Measurements from ENCODE around the gene MNT. TPM values are rescaled to one million over a fixed set of nuclear protein-coding genes. Genes with fewer than 3 reads are reported as not detected.

The MNT gene
- total RNA-seq, 1 experiment from 2014 or later = 24.4 TPM

DNA sequence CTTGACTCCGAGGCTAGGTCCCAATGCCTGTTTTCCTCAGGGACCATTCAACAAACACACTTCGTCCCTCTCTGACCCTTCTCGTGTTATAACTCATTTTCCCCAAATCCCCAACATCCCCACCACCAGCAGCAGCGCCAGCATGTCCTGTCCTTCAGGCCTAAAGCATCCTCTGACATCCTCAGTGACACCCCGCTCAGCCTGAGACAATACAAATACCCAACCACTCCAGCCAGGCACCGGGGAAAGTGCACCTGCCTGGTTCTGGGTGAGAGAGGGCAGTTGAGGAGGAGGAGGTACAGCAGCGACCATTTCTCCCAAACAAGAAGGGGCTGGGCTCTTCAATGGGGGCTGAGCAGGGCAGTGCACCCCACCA is 4.7 kb downstream of the MNT start:
- Mint-ChIP-seq H3K27me3 (ENCODE audit: insufficient read depth, unreplicated experiment) (no peaks in the 10 kb centered on the region), H3K4me1 (ENCODE audit: low read depth, unreplicated experiment) (peaks cover 29% of the 10 kb centered on the region), H3K27ac (ENCODE audit: unreplicated experiment) (peak overlapping the region; percentile 93), H3K9me3 (ENCODE audit: unreplicated experiment) (no peaks in the 10 kb centered on the region), H3K4me3 (ENCODE audit: unreplicated experiment) (peak overlapping the region; percentile 86), H3K36me3 (ENCODE audit: insufficient read depth, unreplicated experiment) (peaks cover 67% of the 10 kb centered on the region)
- Histone ChIP-seq H3K36me3 (ENCODE audit: control insufficient read depth, insufficient read depth, low read length) (no peaks in the 10 kb centered on the region), H3K4me1 (peaks cover 41% of the 10 kb centered on the region), H3K27me3 (replicated peaks; ENCODE audit: control insufficient read depth, insufficient read depth, low read length) (no peaks in the 10 kb centered on the region), H3K9me3 (no peaks in the 10 kb centered on the region), H3K4me3 (ENCODE audit: low read depth, low read length) (peak overlapping the region; percentile 31)
- ChIA-PET POLR2A (no interaction called here), CTCF (interaction anchor here (1.7 kb wide), 2 partner anchors 13 to 20 kb away, joined by 6 to 12 read pairs; no protein-coding TSS in a partner anchor)
- no TSS peak for BruUV-seq (replicated peaks)
- TF ChIP-seq, protein P1, sequence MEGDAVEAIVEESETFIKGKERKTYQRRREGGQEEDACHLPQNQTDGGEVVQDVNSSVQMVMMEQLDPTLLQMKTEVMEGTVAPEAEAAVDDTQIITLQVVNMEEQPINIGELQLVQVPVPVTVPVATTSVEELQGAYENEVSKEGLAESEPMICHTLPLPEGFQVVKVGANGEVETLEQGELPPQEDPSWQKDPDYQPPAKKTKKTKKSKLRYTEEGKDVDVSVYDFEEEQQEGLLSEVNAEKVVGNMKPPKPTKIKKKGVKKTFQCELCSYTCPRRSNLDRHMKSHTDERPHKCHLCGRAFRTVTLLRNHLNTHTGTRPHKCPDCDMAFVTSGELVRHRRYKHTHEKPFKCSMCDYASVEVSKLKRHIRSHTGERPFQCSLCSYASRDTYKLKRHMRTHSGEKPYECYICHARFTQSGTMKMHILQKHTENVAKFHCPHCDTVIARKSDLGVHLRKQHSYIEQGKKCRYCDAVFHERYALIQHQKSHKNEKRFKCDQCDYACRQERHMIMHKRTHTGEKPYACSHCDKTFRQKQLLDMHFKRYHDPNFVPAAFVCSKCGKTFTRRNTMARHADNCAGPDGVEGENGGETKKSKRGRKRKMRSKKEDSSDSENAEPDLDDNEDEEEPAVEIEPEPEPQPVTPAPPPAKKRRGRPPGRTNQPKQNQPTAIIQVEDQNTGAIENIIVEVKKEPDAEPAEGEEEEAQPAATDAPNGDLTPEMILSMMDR (IDR thresholded peaks at IDR 0.05; ENCODE audit: insufficient read depth in 1 of 2, low read depth in 1 of 2, low read length in 1 of 2, severe bottlenecking in 1 of 2, unreplicated experiment in 1 of 2) = no peak
- DNase-seq = no peak
- intact Hi-C loops (cut with micrococcal nuclease; ENCODE audit: unreplicated experiment) = no loop called here

DNA sequence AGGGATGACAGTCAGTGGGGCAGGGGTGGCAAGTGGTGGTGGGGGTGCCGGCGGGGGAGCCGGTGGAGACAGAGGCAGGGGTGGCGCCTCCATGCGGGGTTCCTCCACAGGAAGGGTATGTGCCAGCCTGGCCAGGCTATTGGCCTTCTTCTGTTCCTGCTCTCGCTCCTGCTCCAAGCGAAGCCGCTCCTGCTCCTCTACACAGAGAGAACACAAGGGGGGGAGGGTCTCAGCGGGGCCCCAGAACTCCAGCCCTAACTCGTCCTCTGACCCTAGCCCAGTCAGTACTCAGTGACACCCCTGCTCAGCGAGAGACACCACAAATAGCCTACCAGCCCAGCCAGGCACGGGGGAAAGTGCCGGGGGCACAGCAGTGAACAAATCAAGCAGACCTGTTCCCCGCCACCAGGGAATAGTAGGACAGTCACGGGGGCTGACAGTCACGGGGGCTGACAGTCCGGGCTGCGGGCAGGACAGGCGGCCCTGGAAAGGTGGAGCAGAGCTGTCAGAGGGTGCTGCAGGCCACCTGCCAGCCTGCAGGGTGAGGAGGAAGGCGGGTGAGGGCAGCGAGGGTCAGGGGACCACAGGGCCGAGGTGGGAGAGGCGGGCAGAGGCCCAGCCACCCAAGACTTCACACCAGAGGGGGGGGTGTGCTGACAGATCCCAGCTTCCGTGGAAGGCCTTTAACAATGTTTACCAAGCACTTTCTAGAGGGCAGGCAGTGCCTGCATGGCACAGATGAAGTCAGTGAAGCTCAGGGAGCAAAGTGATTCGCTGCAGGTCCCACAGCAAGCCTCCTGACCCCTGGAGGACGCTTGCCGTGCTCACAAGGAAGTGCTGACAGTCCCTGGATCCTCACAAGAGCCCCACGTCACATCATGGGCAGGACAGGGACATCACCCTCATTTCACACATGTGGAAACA is 5.3 kb downstream of the MNT start:
- Histone ChIP-seq H3K4me3 (ENCODE audit: low read depth, low read length) (no peak overlapping the region), H3K27me3 (replicated peaks; ENCODE audit: control insufficient read depth, insufficient read depth, low read length) (no peaks in the 10 kb centered on the region), H3K9me3 (no peaks in the 10 kb centered on the region), H3K4me1 (peaks cover 41% of the 10 kb centered on the region), H3K36me3 (ENCODE audit: control insufficient read depth, insufficient read depth, low read length) (no peaks in the 10 kb centered on the region)
- ChIA-PET CTCF (interaction anchor here (1.7 to 4.6 kb wide), 3 partner anchors 13 to 21 kb away, joined by 6 to 53 read pairs (median 12); no protein-coding TSS in a partner anchor), POLR2A (no interaction called here)
- TF ChIP-seq, protein P1 (IDR thresholded peaks at IDR 0.05; ENCODE audit: insufficient read depth in 1 of 2, low read depth in 1 of 2, low read length in 1 of 2, severe bottlenecking in 1 of 2, unreplicated experiment in 1 of 2) = peak in 1 of 2 experiments; percentile 4
- Mint-ChIP-seq H3K36me3 (ENCODE audit: insufficient read depth, unreplicated experiment) (peaks cover 60% of the 10 kb centered on the region), H3K27ac (ENCODE audit: unreplicated experiment) (peak overlapping the region; percentile 93), H3K27me3 (ENCODE audit: insufficient read depth, unreplicated experiment) (no peaks in the 10 kb centered on the region), H3K4me3 (ENCODE audit: unreplicated experiment) (peak overlapping the region; percentile 86), H3K9me3 (ENCODE audit: unreplicated experiment) (no peaks in the 10 kb centered on the region), H3K4me1 (ENCODE audit: low read depth, unreplicated experiment) (peaks cover 29% of the 10 kb centered on the region)
- DNase-seq = no peak
- intact Hi-C loops (cut with micrococcal nuclease; ENCODE audit: unreplicated experiment) = no loop called here
- no TSS peak for BruUV-seq (replicated peaks)

DNA sequence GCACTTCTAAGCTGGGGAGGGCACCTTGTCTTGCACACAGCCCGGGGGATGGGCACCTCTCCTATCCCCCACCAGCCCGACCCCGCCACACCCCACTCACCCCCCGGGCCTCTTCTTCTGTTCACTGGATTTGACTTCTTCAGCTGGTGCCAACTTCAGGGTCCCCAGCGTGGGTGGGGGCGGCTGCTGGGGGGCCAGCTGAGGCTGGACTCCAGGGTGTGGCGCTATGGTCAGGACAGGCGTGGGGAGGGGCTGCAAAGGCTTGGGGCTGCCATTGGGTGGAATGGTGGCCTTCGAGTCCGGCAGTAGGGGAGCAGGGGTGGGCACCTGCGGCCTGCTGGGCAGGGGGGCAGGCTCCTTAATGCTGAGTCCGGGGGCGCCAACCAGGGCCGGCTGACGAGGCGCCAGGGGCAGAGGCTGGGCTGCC is 6.1 kb downstream of the MNT start:
- Histone ChIP-seq H3K4me1 (peaks cover 41% of the 10 kb centered on the region), H3K27me3 (replicated peaks; ENCODE audit: control insufficient read depth, insufficient read depth, low read length) (no peaks in the 10 kb centered on the region), H3K9me3 (no peaks in the 10 kb centered on the region), H3K4me3 (ENCODE audit: low read depth, low read length) (no peak overlapping the region), H3K36me3 (ENCODE audit: control insufficient read depth, insufficient read depth, low read length) (no peaks in the 10 kb centered on the region)
- no TSS peak for BruUV-seq (replicated peaks)
- Mint-ChIP-seq H3K27me3 (ENCODE audit: insufficient read depth, unreplicated experiment) (no peaks in the 10 kb centered on the region), H3K4me3 (ENCODE audit: unreplicated experiment) (peak overlapping the region; percentile 84), H3K9me3 (ENCODE audit: unreplicated experiment) (no peaks in the 10 kb centered on the region), H3K36me3 (ENCODE audit: insufficient read depth, unreplicated experiment) (peaks cover 57% of the 10 kb centered on the region), H3K27ac (ENCODE audit: unreplicated experiment) (peak overlapping the region; percentile 85), H3K4me1 (ENCODE audit: low read depth, unreplicated experiment) (peaks cover 29% of the 10 kb centered on the region)
- intact Hi-C loops (cut with micrococcal nuclease; ENCODE audit: unreplicated experiment) = no loop called here
- ChIA-PET CTCF (interaction anchor here (1.7 to 4.6 kb wide), 2 partner anchors 12 to 21 kb away, joined by 6 to 53 read pairs; no protein-coding TSS in a partner anchor), POLR2A (no interaction called here)
- no peak for DNase-seq
- TF ChIP-seq, protein P1 (IDR thresholded peaks at IDR 0.05; ENCODE audit: insufficient read depth in 1 of 2, low read depth in 1 of 2, low read length in 1 of 2, severe bottlenecking in 1 of 2, unreplicated experiment in 1 of 2) = no peak

Data from Caco-2 (cell line).